HG03558 (cell line): ENCODE measurements around the gene GPSM3.

Source experiments
- ATAC-seq: cut with Tn5 transposase; IDR thresholded peaks from one replicate; pipeline ENCODE4 v1.9.1; 2021; ENCODE audit warnings: moderate number of reproducible peaks; ENCODE audit not compliant: unreplicated experiment; ENCODE audit errors: extremely low read depth

GPSM3 gene

GRCh38 chr6:32175711-32176475 lies 16.6 kb downstream of the GPSM3 start, which contains the start of gene AGPAT1:
AGPAT1 (minus strand) TSS chr6:32176084; CDS start chr6:32171496, 4,588 bp downstream.
- no peak for ATAC-seq

GRCh38 chr6:32175322-32175710 lies 17.1 kb downstream of the GPSM3 start:
- ATAC-seq: no peak

- ATAC-seq: no peak
These were observed 18.0 kb downstream of the GPSM3 start for GRCh38 chr6:32174416-32174815.

DNA sequence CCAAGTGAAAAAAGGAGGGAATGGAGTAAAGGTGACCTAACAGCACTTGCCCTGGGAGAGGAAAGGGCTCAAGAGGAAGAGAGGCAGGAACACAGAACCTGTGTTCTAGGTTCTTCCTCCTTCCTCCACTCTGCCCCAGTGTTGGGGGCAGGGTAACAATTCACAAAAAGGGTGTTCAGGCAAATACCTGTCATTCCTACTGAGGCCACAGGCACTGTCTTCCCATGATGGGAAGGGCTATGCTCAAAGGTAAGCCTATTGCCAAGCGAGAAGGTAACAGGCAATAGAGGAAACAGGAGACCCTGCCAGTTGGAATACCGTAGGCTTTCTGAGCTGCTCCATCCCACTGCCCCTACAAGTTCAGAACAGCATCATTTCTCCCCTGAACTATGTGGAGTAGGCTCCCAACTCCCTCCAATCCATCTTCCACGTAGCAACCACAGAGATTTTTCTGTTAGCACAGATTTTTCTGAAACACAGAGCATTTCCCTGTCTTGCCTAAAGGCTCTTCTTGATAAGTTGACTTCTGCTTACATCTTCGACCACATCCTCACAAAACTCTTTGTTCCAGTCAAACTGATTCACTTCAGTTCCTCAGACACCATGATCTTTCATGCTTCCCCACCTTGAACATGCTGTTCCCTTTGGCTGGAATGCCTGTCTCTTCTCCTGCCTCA lies 19.3 kb downstream of the GPSM3 start:
- ATAC-seq: no peak

GRCh38 chr6:32171234-32171633 lies 21.2 kb downstream of the GPSM3 start:
- no peak for ATAC-seq

DNA sequence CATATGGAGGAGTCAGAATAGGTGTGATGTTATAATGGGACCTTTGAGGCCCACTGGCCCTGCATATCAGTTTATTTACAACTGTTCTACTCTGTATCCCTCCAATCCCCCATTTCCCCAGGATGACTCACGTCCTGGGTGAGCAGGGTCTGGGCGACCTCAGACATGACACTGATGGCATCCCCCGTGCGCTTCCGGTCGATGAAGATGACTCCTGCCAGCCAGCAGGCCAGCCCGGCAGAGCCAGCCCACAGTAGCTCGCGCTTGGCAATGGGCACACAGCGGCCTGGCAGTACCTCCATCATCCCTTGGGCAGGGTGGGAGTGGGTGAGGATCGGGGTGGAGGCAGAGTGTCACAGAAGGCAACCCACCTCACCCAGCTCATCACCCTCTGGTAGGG lies 22.1 kb downstream of the GPSM3 start:
- ATAC-seq: no peak

DNA sequence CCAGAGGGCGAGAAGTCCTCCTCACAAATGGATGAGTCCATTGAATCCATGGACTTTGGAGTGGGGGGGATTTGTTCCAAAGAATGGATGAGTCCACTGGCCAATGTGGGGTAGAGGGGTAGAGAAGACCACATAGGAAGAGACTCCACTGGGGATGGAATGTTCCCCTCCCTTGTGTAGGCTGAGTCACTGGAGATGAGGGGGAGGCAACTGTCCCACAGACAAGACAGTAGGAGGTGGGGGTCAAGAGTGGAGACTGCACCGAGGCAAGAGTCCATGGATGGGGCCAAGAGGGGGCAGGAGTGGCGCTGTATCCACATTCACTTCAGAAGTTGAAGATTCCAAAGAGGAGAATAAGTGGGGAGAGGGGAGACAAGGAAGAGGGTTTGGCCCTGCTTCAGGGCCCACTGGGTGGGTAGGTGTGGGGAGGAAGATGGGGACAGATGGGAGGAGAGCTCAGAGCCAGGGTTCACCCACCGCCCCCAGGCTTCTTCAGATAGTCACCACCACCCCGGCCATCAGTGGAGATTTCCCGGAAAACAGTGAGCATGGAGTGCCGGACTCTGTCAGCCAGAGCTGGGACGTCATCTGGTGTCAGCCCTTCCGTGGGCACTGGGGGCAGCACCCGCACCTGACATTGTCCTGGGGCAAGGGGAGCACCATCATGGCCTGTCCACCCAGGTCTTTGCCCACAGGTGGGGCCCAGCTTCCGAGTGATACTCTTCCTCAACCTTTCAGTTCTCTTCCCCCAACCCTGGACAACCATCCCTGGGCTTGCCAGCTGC lies 23.4 kb downstream of the GPSM3 start:
- no peak for ATAC-seq

DNA sequence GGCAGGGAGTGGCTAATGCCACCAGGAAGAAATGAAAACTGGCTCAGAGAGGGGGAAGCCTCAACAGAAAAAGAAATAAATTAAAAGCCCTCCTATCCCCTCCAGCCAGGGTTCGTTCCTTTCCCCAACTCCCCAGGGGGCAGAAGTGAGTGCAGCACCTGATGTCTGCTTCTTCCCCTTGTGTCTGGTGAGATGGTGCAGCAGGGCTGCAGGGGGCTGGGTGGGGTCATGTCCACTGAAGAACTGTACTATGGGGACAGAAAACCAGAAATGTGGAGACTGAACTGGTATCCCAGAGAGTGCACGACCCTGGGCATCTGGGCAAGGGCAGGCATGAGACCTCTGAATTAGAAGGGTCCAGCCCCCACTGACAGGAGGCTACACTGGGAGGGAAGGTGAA lies 24.1 kb downstream of the GPSM3 start:
- no peak for ATAC-seq

GRCh38 chr6:32167761-32168262 lies 24.6 kb downstream of the GPSM3 start:
- no peak for ATAC-seq

GRCh38 chr6:32167154-32167760 lies 25.2 kb downstream of the GPSM3 start:
- no peak for ATAC-seq

DNA sequence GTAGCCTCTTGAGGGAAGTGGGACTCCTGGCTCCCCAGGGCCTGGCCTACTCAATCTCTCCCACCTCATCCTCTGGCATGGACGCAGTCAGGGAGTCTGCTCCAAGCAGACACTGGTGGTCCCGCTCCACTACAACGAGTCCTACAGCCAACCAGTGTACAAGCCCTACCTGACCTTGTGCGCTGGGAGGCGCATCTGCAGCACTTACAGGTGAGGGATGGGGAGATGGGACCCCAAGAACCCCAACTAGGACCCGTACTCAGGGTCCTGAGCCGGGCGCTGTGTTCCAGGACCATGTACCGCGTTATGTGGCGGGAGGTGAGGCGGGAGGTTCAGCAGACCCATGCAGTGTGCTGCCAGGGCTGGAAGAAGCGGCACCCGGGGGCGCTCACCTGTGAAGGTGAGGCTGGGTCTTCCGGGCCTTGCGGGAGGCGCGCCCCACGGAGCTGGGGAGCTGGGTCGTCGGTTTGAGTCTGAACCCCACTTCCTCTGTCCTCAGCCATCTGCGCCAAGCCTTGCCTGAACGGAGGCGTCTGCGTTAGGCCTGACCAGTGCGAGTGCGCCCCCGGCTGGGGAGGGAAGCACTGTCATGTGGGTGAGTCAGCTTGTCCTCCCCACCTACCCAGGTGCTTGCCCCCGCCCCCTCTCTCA lies 25.9 kb downstream of the GPSM3 start:
- no peak for ATAC-seq

DNA sequence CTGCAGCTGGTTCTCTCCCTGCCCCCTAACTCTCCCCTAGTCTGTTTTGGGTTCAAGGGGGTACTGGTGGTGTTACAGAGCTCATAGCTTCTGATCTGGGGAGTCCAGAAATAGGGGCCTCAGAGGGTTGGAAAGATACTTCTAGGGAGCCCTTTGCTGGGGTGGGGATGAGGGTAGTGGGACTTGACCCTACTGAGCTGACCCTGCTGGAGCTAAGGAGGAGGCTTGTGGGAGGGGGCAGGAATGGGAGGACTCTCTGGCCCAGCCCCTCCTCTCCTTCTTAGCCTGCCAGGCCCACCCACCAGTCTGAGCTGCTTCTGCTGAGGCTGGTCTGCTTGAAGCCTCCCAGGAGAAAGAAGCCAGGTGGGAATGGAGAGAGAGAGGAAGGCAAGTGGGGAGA lies 28.1 kb downstream of the GPSM3 start, which contains the start of gene EGFL8:
Gene EGFL8, plus strand, starts transcription at position 301 of the 400 bp plus-strand sequence. CDS start 1,571 bp downstream, outside the sequence.
- ATAC-seq: no peak

DNA sequence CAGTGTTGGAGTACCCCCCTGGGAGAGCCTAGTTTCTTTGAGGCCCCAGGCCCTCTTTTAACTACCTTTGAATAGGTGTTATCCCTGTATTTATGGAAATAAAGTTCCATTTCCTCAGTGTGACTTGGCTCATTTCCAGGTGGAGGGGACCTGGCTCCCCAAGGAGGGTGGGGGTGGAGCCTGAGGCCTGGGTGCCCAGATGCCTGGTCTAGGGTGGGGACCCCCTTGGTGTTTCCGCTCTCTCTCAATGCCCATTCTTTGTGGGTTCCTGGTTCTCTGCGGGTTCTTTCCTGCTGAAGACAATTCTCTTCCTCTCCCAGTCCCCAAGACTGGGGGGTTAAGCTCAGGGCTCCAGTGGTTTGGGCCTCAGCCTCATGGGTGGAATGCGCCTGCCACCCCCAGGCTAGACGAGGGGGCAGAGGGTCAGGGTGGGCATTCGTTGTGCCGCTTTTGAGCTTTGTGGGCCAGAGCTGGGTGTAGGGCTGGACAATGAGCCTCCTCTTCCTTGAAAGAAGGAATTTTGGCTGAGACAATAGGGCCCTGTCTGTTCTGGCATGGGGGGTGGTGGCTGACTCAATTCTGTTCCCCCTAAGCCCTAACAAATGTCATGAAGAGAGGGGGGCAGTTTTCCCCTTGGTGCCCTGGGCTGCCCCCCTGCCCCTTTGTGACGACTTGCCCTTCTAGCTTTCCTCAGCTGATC lies 28.7 kb downstream of the GPSM3 start:
- no peak for ATAC-seq

DNA sequence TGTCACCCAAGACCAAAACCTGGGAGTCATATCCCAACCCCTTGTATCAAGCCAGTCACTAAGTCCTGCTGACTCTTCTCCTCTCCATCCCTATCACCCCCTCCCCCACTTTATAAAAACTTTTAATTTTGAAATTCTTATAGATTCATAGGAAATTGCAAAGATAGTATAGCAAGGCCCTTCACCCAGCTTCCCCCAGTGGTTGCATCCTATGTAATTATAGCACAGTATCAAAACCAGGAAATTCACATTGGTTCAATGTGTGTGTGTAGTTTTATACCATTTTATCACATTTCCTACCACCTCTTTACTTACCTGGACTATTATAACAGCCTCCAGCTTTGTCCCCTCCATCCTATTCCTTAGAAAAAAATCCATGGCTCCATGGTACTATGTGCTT lies 34.4 kb downstream of the GPSM3 start:
- ATAC-seq: no peak

- no peak for ATAC-seq
These were observed 35.6 kb downstream of the GPSM3 start for GRCh38 chr6:32156891-32157290.

DNA sequence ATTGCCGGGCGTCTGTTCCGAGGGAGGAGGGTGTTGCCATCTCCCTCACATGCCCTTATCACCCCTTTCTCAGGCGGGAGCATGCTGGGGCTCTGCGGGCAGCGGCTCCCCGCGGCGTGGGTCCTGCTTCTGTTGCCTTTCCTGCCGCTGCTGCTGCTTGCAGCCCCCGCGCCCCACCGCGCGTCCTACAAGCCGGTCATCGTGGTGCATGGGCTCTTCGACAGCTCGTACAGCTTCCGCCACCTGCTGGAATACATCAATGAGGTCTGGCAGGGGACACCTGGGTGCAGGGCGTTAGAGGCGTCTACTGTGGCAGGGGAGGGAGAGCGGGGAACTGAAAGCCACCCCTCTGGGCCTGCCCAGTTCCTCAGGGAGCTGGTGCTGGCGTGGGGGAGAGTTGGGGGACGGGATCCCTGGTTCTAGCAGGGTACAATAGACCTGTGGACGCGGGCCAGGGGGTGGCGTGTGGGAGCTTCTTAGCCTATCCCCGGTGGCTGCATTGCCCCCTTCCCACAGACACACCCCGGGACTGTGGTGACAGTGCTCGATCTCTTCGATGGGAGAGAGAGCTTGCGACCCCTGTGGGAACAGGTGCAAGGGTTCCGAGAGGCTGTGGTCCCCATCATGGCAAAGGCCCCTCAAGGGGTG lies 37.8 kb downstream of the GPSM3 start:
- ATAC-seq: no peak

- no peak for ATAC-seq
These were observed 38.6 kb downstream of the GPSM3 start, which contains the start of gene PPT2 for GRCh38 chr6:32153564-32154513. PPT2 (plus strand) TSS chr6:32154141; CDS start chr6:32154595, 454 bp downstream.
